NCI-H1930 (cell line): Measurements from ENCODE around the gene ARHGAP15.
A peak's percentile ranks its signal among the peaks of the same experiment; 100 is the strongest.

Experiments used
- DNase-seq, 2 experiments: peaks; one replicate each; lab custom pipeline; 2025; lab: John Stamatoyannopoulos, UW

Gene ARHGAP15

DNA sequence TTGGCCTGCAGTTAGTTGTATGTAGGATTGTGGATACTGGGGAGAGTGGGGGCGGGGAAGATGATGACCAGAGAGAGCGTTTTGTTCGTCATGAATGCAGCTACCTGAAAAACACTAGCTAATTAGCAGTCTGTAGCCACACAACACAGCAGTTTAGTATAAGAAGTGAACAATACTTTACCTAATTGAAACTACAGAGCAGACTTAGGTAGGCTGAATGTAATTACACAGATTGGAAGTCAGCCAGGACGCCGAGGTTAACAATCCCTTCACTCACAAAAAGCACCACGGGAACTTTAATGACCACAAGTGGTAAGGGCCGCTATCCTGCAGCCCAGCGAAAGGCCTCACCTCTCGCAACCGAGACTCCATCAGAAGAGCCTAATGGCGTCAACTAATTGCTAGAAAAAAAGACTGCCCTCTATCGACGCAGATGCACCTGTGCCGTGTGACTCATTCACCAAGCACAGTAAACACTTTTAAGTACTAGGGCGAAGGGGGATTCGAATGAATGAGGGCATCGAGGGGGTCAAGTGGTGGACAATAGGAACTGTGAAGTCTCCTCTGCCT is 591.0 kb downstream of the ARHGAP15 start:
- no peak for DNase-seq

GRCh38 chr2:143725400-143725799 is 596.2 kb downstream of the ARHGAP15 start:
- no peak for DNase-seq

GRCh38 chr2:143726151-143726845 is 597.1 kb downstream of the ARHGAP15 start:
- DNase-seq: no peak

- no peak for DNase-seq
These were observed 599.3 kb downstream of the ARHGAP15 start for GRCh38 chr2:143728498-143728897.

DNA sequence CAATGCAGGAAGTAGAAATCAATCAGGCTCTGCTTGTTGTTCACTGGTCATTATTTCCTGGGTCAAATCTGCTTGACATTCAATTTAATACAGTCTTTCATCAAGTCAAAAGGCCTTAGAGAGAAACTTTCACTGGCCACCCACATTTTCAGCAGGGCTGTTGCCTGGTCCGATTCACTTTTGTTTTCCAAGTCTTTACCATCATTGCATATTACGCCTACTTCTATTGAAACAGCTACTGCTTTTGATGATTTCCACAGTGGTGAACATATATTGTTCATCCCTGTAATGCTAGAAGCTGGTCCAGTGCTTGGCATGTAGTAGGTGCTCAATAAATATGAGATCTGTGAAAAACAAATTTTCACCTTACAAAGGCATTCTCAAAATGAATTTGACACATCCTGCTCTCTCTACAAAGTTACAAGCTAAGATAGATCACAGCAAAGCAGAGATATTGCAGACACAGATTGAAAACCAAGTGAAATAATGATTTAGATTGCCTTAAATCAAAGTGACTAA is 600.1 kb downstream of the ARHGAP15 start:
- DNase-seq: no peak

DNA sequence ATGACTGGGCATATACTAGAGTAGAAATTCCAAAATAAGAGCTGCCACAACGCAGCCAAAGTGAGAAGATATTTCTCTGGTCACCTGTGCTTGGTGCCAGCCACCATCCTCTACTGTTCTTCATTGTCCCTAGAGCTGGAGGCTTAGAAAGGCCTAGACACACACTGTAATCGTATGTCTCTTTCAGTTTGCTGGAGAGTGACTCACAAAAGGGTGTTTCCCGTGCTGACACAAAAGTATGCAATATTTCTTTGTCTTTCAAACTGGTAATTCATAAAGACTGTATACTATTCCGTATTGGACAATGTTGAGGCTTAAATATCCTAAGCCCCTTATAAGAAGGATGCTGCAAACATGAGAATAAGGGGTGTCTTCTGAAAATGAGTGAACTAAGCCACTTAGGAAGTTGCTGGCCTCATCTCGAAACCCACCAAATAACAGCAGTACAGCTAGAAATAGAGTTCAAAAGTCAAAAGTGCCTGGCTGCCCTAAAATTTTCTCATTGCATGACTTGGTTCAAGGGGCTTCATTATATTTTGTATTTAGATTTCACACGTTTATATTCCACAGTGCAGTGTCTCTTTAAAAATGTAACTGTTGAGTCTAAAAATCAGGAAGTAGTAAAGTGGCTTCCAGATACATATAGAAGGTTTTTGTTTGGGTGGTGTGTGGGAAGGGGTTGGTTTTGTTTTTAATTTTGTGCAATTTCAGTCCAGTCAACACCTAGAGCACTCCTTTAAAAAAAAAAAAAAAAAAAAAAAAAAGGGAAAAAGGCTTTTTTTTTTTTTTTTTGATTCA is 601.1 kb downstream of the ARHGAP15 start:
- no peak for DNase-seq

DNA sequence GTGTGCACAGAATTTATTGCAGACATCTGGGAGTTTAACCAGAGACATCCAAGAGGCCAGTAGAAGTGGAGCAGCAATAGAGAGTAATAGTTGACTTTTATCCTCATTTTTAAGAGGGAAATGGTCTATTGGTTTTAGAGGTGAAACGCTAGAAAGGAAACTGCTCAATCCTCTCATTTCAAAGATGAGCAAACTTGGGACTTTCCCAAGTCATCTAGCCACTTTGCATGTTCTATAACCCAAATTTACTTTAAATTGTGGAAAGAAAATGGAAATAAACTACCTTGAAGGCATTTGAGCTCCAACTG is 601.7 kb downstream of the ARHGAP15 start:
- DNase-seq: no peak

- DNase-seq: no peak
These were observed 602.9 kb downstream of the ARHGAP15 start for GRCh38 chr2:143732076-143732475.

GRCh38 chr2:143732871-143733270 is 603.7 kb downstream of the ARHGAP15 start:
- no peak for DNase-seq

DNA sequence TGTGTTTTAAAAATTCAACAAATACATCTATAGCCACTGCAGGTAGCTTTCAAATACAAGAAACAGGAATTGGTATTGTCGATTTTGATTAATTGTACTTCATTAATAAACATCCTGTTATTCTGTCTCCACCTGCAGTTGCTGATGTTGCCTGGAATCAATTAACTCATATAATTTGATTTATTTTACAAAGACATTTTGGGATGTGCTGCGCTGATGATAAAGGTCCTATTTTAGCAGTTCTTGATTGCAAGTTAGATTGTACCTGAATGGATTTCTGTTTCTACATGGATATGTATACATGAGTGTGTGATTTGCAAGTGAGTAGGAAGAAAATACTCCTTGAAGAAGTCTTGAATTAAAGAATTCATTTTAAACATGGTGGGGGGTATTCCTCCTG is 605.3 kb downstream of the ARHGAP15 start:
- DNase-seq: no peak

DNA sequence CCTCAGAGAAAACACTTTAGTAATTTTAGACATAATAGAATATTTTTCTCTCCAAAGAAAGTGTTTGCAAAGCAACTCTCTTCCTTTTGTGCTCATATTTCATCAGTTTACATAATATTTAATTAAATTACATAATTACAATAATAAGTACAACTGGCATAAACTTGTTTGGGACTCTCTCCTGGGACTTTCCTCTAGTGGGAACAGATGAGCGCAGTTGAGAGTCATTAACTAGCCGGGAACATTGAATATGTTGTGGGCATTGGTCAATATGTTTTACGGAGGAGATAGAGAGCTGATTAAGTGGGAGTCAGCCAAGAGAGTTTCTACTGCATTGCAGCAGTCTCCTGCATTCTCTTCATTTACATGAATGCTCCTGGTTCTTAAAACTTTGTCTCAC is 607.7 kb downstream of the ARHGAP15 start:
- DNase-seq: peak; percentile 6 to 50

GRCh38 chr2:143740431-143740830 is 611.2 kb downstream of the ARHGAP15 start:
- no peak for DNase-seq

DNA sequence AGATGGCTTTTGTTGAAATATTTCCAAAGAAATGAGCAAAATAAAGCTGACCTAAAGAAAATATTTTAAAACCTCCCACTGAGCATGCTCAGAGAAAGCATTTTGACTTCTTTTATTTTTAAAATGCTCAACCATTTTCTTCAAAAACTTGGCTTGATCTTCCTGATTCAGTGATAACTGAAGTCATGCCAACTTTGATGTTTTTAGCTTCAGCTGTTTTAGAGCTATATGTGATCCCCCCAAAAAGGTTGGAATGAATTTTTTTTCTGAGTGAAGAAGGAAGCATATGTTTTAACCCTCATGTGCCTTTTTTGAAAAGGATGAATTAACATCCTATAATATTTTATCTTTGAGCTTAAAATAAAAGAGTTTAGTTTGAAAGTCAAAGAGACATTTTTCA is 612.0 kb downstream of the ARHGAP15 start:
- DNase-seq: no peak

- DNase-seq: no peak
These were observed 613.4 kb downstream of the ARHGAP15 start for GRCh38 chr2:143742581-143742980.

- DNase-seq: no peak
These were observed 614.9 kb downstream of the ARHGAP15 start for GRCh38 chr2:143744114-143744513.

GRCh38 chr2:143745060-143745459 is 615.8 kb downstream of the ARHGAP15 start:
- no peak for DNase-seq

DNA sequence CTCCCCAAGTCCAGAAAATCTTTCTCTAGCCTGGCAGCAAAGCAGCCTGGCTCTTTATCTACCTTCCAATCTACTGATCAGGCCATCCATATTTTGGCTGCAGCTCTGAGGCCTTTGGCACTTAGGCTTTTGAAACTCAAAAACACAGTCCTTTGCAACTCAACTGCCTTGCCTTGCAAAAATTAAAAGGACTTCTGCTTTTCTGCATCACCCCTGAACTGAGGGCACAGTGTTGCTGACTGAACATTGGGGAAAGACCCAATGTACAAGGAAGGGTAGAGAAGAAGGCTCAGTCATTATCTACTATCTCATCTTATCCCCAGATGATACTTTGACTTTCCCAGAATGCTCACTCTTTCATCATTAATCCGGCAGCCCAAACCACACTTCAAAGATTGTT is 625.5 kb downstream of the ARHGAP15 start:
- no peak for DNase-seq

DNA sequence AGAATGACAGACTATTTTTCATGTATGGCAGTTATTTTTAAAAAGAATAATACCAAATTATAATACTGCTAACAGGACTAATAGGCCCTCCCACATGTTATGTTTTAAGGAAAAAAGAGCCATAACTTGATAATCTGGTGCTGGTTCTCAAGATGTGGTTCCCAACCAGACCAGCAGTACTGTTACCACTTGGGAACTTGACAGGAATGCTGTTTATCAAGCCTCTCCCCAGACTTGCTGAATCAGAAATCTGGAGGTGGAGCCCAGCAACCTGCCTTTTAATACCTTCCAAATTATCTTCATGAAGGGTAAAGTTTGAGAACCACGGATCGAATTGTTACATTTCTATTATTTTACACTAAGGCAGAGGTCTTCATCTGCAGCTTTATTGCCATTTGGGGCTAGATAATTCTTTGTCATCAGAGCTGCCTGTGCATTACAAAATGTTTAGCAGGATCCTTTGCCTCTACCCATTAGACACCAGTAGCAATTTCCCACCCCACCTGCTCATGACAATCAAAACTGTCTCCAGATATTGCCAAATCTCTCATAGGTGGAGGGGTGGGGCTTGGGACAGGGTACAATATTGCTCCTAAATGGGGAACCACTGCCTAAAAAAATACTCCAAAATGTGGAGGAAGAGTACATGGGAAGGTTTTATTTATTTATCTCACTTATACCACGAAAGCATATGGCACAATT is 629.6 kb downstream of the ARHGAP15 start:
- DNase-seq: no peak

DNA sequence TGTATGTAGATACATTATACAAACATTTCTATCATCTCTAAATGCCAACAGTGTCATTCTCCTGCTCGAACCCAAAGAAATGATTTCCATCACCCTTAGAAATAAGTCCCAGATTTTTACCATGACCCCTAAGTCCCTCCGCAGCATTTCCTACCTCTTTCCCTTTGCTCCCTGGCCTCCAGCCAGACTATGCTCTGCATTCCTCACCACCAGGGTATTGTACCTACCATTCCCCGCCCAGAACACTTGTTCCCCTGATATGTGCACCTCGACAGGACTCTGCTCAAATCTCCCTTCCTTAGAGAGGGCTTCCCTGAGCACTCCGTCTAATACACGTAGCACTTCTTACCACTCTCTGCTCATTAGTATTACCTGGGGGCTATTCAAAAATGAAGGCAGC is 630.2 kb downstream of the ARHGAP15 start:
- no peak for DNase-seq

DNA sequence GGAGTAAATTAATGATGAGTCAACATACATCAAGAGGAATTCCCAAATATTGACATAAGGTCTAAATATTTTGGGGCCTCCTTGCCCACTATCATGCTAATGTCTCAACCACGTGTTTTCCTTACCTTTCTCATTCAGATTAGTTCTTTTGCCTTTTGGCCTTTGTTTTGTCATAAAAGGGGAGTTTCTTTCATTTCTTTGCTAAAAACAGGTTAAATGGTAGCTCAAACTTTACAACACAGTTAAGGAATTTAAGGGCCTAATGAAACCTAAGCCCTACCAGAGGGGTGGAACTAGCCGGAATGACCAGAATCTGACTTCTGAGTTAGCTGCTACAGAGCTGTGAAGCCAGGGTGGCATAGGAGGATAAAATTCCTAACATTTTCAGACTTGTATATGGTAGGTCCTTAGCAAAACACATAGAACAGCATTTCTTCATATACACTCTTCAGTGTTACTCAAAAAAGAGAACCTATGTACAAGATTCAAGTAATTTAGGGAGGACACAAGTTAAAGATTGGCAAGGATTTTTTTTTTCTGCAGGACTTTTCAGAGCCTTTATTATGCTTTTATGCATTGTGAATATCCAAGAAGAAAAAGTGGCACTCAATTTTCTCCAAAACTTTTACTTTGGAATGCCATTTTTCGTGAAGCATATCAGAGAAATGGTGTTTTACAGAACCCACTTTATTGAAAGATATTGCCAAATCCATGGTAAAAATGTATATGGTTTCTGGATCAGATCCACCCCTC is 633.1 kb downstream of the ARHGAP15 start:
- no peak for DNase-seq

- no peak for DNase-seq
These were observed 635.0 kb downstream of the ARHGAP15 start for GRCh38 chr2:143764261-143764660.

- no peak for DNase-seq
These were observed 635.5 kb downstream of the ARHGAP15 start for GRCh38 chr2:143764706-143765105.
